Ishikawa (cell line): ENCODE measurements around the gene ABCB6.

Source experiments
- CEBPB ChIP-seq: IDR thresholded peaks from 2 replicates; pipeline ENCODE4 v1.6.1; 2012
- CREB1 ChIP-seq: IDR thresholded peaks from 2 replicates; pipeline ENCODE4 v1.6.1; 2012; ENCODE audit warnings: low read depth
- EGR1 ChIP-seq: IDR thresholded peaks from 2 replicates; pipeline ENCODE4 v1.6.1; 2012
- EP300 ChIP-seq: IDR thresholded peaks from 2 replicates; pipeline ENCODE4 v1.6.1; 2012; ENCODE audit warnings: borderline replicate concordance
- NFIC ChIP-seq: IDR thresholded peaks from 2 replicates; pipeline ENCODE4 v1.6.1; 2012
- RAD21 ChIP-seq: IDR thresholded peaks from 2 replicates; pipeline ENCODE4 v1.6.1; 2012; ENCODE audit warnings: low read depth
- TAF1 ChIP-seq: IDR thresholded peaks from 2 replicates; pipeline ENCODE4 v1.6.1; 2012; ENCODE audit warnings: low read depth, mild to moderate bottlenecking
- TCF12 ChIP-seq: IDR thresholded peaks from 2 replicates; pipeline ENCODE4 v1.6.1; 2012; ENCODE audit warnings: low read depth
- TEAD4 ChIP-seq: IDR thresholded peaks from 2 replicates; pipeline ENCODE4 v1.6.1; 2012
- YY1 ChIP-seq: IDR thresholded peaks from 2 replicates; pipeline ENCODE4 v1.6.1; 2012; ENCODE audit warnings: low read depth
- ZBTB7A ChIP-seq: IDR thresholded peaks from 2 replicates; pipeline ENCODE4 v1.6.1; 2012; ENCODE audit warnings: low read depth
- TF ChIP-seq, protein P1 (sequence below): IDR thresholded peaks from 2 replicates; pipeline ENCODE4 v1.6.1; 2012
- TF ChIP-seq, protein P2 (sequence below): IDR thresholded peaks from 2 replicates; pipeline ENCODE4 v1.6.1; 2012; ENCODE audit warnings: low read depth, mild to moderate bottlenecking
- TF ChIP-seq, protein P3 (sequence below): IDR thresholded peaks from 2 replicates; pipeline ENCODE4 v1.6.1; 2012

DNA sequence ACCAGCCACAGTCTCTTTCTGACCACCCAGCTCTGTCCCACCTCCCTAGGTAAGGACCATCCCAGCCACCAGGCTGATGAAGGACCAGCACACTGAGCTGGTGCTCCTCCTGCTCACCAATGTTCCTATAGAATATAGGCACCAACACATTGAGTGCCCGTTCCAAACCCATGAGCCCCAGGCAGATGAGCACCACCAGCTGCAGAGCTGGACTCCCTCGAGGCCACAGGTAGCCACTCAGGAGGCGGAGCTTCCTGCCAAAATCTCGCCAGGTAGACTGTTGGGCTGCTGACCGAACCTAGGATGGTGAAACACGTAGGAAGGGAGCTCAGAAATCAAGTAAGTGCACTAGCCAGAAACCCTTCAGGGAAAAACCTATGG lies 2.2 kb downstream of the ABCB6 start:
- TF ChIP-seq CREB1 (no peak), EP300 (no peak), EGR1 (no peak), RAD21 (no peak), NFIC (no peak), TEAD4 (no peak), CEBPB (no peak), TCF12 (no peak), YY1 (no peak), ZBTB7A (no peak), TAF1 (no peak)
- TF ChIP-seq, protein P1, sequence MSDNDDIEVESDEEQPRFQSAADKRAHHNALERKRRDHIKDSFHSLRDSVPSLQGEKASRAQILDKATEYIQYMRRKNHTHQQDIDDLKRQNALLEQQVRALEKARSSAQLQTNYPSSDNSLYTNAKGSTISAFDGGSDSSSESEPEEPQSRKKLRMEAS = no peak
- TF ChIP-seq, protein P2, sequence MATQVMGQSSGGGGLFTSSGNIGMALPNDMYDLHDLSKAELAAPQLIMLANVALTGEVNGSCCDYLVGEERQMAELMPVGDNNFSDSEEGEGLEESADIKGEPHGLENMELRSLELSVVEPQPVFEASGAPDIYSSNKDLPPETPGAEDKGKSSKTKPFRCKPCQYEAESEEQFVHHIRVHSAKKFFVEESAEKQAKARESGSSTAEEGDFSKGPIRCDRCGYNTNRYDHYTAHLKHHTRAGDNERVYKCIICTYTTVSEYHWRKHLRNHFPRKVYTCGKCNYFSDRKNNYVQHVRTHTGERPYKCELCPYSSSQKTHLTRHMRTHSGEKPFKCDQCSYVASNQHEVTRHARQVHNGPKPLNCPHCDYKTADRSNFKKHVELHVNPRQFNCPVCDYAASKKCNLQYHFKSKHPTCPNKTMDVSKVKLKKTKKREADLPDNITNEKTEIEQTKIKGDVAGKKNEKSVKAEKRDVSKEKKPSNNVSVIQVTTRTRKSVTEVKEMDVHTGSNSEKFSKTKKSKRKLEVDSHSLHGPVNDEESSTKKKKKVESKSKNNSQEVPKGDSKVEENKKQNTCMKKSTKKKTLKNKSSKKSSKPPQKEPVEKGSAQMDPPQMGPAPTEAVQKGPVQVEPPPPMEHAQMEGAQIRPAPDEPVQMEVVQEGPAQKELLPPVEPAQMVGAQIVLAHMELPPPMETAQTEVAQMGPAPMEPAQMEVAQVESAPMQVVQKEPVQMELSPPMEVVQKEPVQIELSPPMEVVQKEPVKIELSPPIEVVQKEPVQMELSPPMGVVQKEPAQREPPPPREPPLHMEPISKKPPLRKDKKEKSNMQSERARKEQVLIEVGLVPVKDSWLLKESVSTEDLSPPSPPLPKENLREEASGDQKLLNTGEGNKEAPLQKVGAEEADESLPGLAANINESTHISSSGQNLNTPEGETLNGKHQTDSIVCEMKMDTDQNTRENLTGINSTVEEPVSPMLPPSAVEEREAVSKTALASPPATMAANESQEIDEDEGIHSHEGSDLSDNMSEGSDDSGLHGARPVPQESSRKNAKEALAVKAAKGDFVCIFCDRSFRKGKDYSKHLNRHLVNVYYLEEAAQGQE = no peak
- TF ChIP-seq, protein P3, sequence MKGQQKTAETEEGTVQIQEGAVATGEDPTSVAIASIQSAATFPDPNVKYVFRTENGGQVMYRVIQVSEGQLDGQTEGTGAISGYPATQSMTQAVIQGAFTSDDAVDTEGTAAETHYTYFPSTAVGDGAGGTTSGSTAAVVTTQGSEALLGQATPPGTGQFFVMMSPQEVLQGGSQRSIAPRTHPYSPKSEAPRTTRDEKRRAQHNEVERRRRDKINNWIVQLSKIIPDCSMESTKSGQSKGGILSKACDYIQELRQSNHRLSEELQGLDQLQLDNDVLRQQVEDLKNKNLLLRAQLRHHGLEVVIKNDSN = no peak
